SK-N-MC (cell line): Measurements from ENCODE around the gene CLRN1.

Experiments
- EZH2 ChIP-seq: fragments of 200-600 bp; sonication (generic); IDR thresholded peaks from one replicate; pipeline ENCODE4 v1.6.1; 2017; ENCODE audit warnings: antibody characterized with exemption
- FOXP2 ChIP-seq: optimal IDR thresholded peaks from 2 replicates; pipeline ENCODE3; 2011; ENCODE audit warnings: mild to moderate bottlenecking, moderate library complexity; ENCODE audit not compliant: insufficient read depth; ENCODE audit errors: extremely low read length, control extremely low read depth
- POLR2AphosphoS5 ChIP-seq: IDR thresholded peaks from 2 replicates; pipeline ENCODE4 v1.6.1; 2012; ENCODE audit warnings: mild to moderate bottlenecking, low read depth, low read length, borderline replicate concordance

- TF ChIP-seq EZH2 (no peak), POLR2AphosphoS5 (no peak), FOXP2 (no peak)
These were observed 43.9 kb upstream of the CLRN1 start for GRCh38 chr3:151016478-151016795.
